HG02973 (cell line): ENCODE results near the gene UQCC2.

Experiments used
- ATAC-seq: cut with Tn5 transposase; IDR thresholded peaks from one replicate; pipeline ENCODE4 v1.9.1; 2021; ENCODE audit warnings: moderate library complexity; ENCODE audit not compliant: unreplicated experiment

UQCC2 gene

GRCh38 chr6:33744001-33744848 lies 32.7 kb upstream of the UQCC2 start:
- ATAC-seq, result no peak

- ATAC-seq, result no peak
Observed at GRCh38 chr6:33742837-33743236, 31.3 kb upstream of the UQCC2 start.

- ATAC-seq, result no peak
Observed at GRCh38 chr6:33742092-33742491, 30.6 kb upstream of the UQCC2 start.

- ATAC-seq, result no peak
Observed at GRCh38 chr6:33740794-33741193, 29.3 kb upstream of the UQCC2 start.

- no peak for ATAC-seq
Observed at GRCh38 chr6:33740204-33740608, 28.7 kb upstream of the UQCC2 start.

- no peak for ATAC-seq
Observed at GRCh38 chr6:33739571-33739970, 28.1 kb upstream of the UQCC2 start.

- ATAC-seq, result no peak
Observed at GRCh38 chr6:33738879-33739278, 27.4 kb upstream of the UQCC2 start.

GRCh38 chr6:33738153-33738552 lies 26.7 kb upstream of the UQCC2 start:
- no peak for ATAC-seq

GRCh38 chr6:33737267-33738026 lies 25.9 kb upstream of the UQCC2 start:
- no peak for ATAC-seq

- ATAC-seq, result no peak
Observed at GRCh38 chr6:33735216-33735615, 23.7 kb upstream of the UQCC2 start.

GRCh38 chr6:33733709-33734007 lies 22.2 kb upstream of the UQCC2 start:
- no peak for ATAC-seq

- no peak for ATAC-seq
Observed at GRCh38 chr6:33732817-33733708, 21.6 kb upstream of the UQCC2 start.

GRCh38 chr6:33732385-33732784 lies 20.9 kb upstream of the UQCC2 start:
- ATAC-seq, result no peak

GRCh38 chr6:33731751-33732282 lies 20.3 kb upstream of the UQCC2 start:
- no peak for ATAC-seq

GRCh38 chr6:33731035-33731434 lies 19.5 kb upstream of the UQCC2 start:
- no peak for ATAC-seq

GRCh38 chr6:33730611-33731010 lies 19.1 kb upstream of the UQCC2 start:
- ATAC-seq, result no peak

GRCh38 chr6:33729059-33729458 lies 17.6 kb upstream of the UQCC2 start:
- no peak for ATAC-seq

GRCh38 chr6:33728438-33728837 lies 16.9 kb upstream of the UQCC2 start:
- ATAC-seq, result no peak

- no peak for ATAC-seq
Observed at GRCh38 chr6:33727932-33728331, 16.4 kb upstream of the UQCC2 start.

GRCh38 chr6:33727126-33727525 lies 15.6 kb upstream of the UQCC2 start:
- ATAC-seq, result no peak

- ATAC-seq, result no peak
Observed at GRCh38 chr6:33726696-33727095, 15.2 kb upstream of the UQCC2 start.
